K562 (cell line): ENCODE results near the gene RGR. TPM values are rescaled to one million over a fixed set of nuclear protein-coding genes. Genes with fewer than 3 reads are reported as not detected.

Experiments used
- ATAC-seq: fragments of 200-7000 bp; cut with Tn5 transposase; 3 replicates; pipeline ENCODE4 v1.9.1; 2020; ENCODE audit warnings: moderate library complexity
- BruUV-seq: library from RNA; stranded (reverse); fragments of 400-500 nt; replicated peaks from 2 replicates; lab custom pipeline; 2021; lab: Mats Ljungman, UMichigan
- CTCF ChIA-PET: fragments of 300-600 bp; formaldehyde crosslinking; extraction: SDS; loops from one replicate; lab custom pipeline; 2021; ENCODE audit warnings: low intra/inter-chr PET ratio; lab: Yijun Ruan, JAX
- POLR2A ChIA-PET: fragments of 300-600, 350-650 bp; sonication (Branson Sonifier 250); formaldehyde crosslinking; extraction: SDS; loops from one replicate; lab custom pipeline; 2021; ENCODE audit warnings: antibody characterized with exemption, inconsistent platforms; lab: Yijun Ruan, JAX
- DNase-seq, 4 experiments: peaks; one replicate each; pipeline versions ENCODE4 v3.0.0 to v3.0.0-alpha.2; 2011 to 2018; ENCODE audit warnings: low spot score in 3 of 4, mixed read lengths in 3 of 4; ENCODE audit errors: extremely low read depth in 1 of 4
- FAIRE-seq: peaks from 2 replicates; lab custom pipeline; 2011; peaks lifted over from hg19 to GRCh38; lab: Jason Lieb, UNC
- H2AFZ ChIP-seq: 2 replicates; pipeline ENCODE4 v1.6.0; 2011; ENCODE audit warnings: low read depth, low read length, control low read depth, inconsistent platforms
- H3K27ac ChIP-seq: fragments of 200-600 bp; 3 replicates; pipeline ENCODE4 v1.8.0; 2011; ENCODE audit warnings: low read depth, mild to moderate bottlenecking, control low read depth, inconsistent platforms, low read length, moderate library complexity, mixed read lengths; ENCODE audit errors: extremely low read depth
- H3K27me3 ChIP-seq, 2 experiments: fragments of 300-600 bp in 1 of 2; 2 replicates in 1 of 2; 3 replicates in 1 of 2; pipeline versions ENCODE4 v1.6.0 to v1.8.0; 2011; ENCODE audit warnings: inconsistent platforms in 2 of 2, low read length in 2 of 2, mild to moderate bottlenecking in 1 of 2, mixed read lengths in 1 of 2, moderate library complexity in 1 of 2; ENCODE audit not compliant: control insufficient read depth in 2 of 2, insufficient read depth in 2 of 2
- H3K36me3 ChIP-seq: fragments of 300-600 bp; 3 replicates; pipeline ENCODE4 v1.8.0; 2011; ENCODE audit warnings: mild to moderate bottlenecking, low read length, inconsistent platforms; ENCODE audit not compliant: control insufficient read depth, insufficient read depth
- H3K4me1 ChIP-seq, 2 experiments: fragments of 200-600 bp in 1 of 2; replicated peaks in 1 of 2; 2 replicates in 1 of 2; 3 replicates in 1 of 2; pipeline versions ENCODE4 v1.5.1 to v1.8.0; 2011; ENCODE audit warnings: inconsistent platforms in 2 of 2, low read length in 2 of 2, mild to moderate bottlenecking in 1 of 2, mixed read lengths in 1 of 2, moderate library complexity in 1 of 2; ENCODE audit not compliant: control insufficient read depth in 2 of 2, insufficient read depth in 2 of 2
- H3K4me2 ChIP-seq: 2 replicates; pipeline ENCODE4 v1.6.1; 2011; ENCODE audit warnings: low read length, control low read depth, inconsistent platforms, mixed read lengths; ENCODE audit not compliant: insufficient read depth
- H3K4me3 ChIP-seq: fragments of 200-600 bp; sonication (generic), shearing (Covaris generic); 2 replicates; pipeline ENCODE4 v1.5.1; 2016; ENCODE audit warnings: control low read depth, inconsistent platforms
- H3K79me2 ChIP-seq: fragments of 200-600 bp; 3 replicates; pipeline ENCODE4 v1.8.0; 2011; ENCODE audit warnings: low read length, inconsistent platforms; ENCODE audit not compliant: control insufficient read depth, insufficient read depth
- H3K9ac ChIP-seq, 2 experiments: 2 replicates each; pipeline versions ENCODE4 v1.6.0 to v1.6.1; 2011; ENCODE audit warnings: low read depth in 2 of 2, low read length in 2 of 2, control low read depth in 1 of 2, inconsistent platforms in 1 of 2, mild to moderate bottlenecking in 1 of 2, mixed read lengths in 1 of 2; ENCODE audit not compliant: insufficient read depth in 1 of 2
- H3K9me1 ChIP-seq: one replicate; pipeline ENCODE4 v1.6.0; 2011; ENCODE audit warnings: inconsistent platforms, mild to moderate bottlenecking, low read length, moderate library complexity; ENCODE audit not compliant: control insufficient read depth, insufficient read depth
- H3K9me3 ChIP-seq: replicated peaks from 2 replicates; pipeline ENCODE4 v1.5.1; 2011; ENCODE audit warnings: low read depth, low read length, inconsistent platforms; ENCODE audit not compliant: control insufficient read depth, insufficient read depth
- H4K20me1 ChIP-seq: replicated peaks from 2 replicates; pipeline ENCODE4 v1.6.1; 2011; ENCODE audit warnings: low read length, inconsistent platforms, mixed read lengths; ENCODE audit not compliant: control insufficient read depth, insufficient read depth
- MCM3 ChIP-seq: fragments of 450-650 bp; IDR thresholded peaks from 2 replicates; pipeline ENCODE4 v1.6.1; 2016
- NBN ChIP-seq: fragments of 450-650 bp; IDR thresholded peaks from 2 replicates; pipeline ENCODE4 v1.6.1; 2016; ENCODE audit warnings: low read depth, mild to moderate bottlenecking
- NR3C1 ChIP-seq: sonication (generic); formaldehyde crosslinking; IDR thresholded peaks from 2 replicates; pipeline ENCODE4 v1.8.1; 2022; ENCODE audit warnings: missing genetic modification reagents
- RBM39 ChIP-seq: fragments of 200-400 bp; formaldehyde crosslinking; optimal IDR thresholded peaks from 2 replicates; pipeline ENCODE3; 2018; ENCODE audit warnings: low read depth, low read length
- ZBTB8A ChIP-seq: fragments of 450-650 bp; IDR thresholded peaks from 2 replicates; pipeline ENCODE4 v1.6.1; 2018; ENCODE audit warnings: mild to moderate bottlenecking, moderate library complexity; ENCODE audit not compliant: partially characterized antibody
- WGBS: fragments of 100-300 bp; shearing (Covaris generic); methylation state at CpG from one replicate; pipeline ENCODE4 v1.1.6; 2016; ENCODE audit warnings: low coverage, mixed read lengths; ENCODE audit not compliant: insufficient coverage; ENCODE audit errors: missing lambda C conversion rate; 5-methylcytosine and 5-hydroxymethylcytosine counted together
- in situ Hi-C: fragments of 300-500 bp; cut with MboI; formaldehyde crosslinking; loops from 4 replicates; pipeline ENCODE4 v1.15.0; 2018; ENCODE audit warnings: inconsistent platforms, mixed read lengths
- intact Hi-C: fragments of 100-400 bp; cut with micrococcal nuclease; formaldehyde crosslinking; loops from 2 replicates; pipeline ENCODE4 v1.14.2; 2022
- polyA plus RNA-seq, 8 experiments: library from polyadenylated mRNA; depleted of rRNA in 4 of 8; stranded (reverse) in 5 of 8; unstranded in 3 of 8; fragments of >200 nt; fragmentation: Nextera tagmentation in 2 of 8; fragmentation: Illumina TruSeq in 1 of 8; extraction: Ambion mirVana in 2 of 8; extraction: Trizol in 1 of 8; gene quantifications; 2 replicates each; pipeline versions ENCODE4 v1.2.1 to v1.2.3, GENCODE V29; 2011 to 2014; ENCODE audit warnings: inconsistent platforms in 1 of 8, missing spikeins in 1 of 8
- total RNA-seq, 7 experiments: library from RNA; depleted of rRNA in 6 of 7; stranded (reverse); fragments of >200 nt in 6 of 7; fragmentation: Illumina TruSeq in 2 of 7; extraction: Trizol in 2 of 7; gene quantifications; 2 replicates each; pipeline versions ENCODE4 v1.2.1 to v1.2.3, GENCODE V29; 2011 to 2021; ENCODE audit warnings: low replicate concordance in 1 of 7
- TF ChIP-seq, protein P1 (sequence below): fragments of 250-450 bp; sonication (Bioruptor Pico); IDR thresholded peaks from 2 replicates; pipeline ENCODE4 v1.4.0; 2020

The RGR gene
- total and polyA plus RNA-seq, 9 of the 15 experiments (the other 6 are each of a cell fraction or from before 2014, with no cell fraction given), result not detected

DNA sequence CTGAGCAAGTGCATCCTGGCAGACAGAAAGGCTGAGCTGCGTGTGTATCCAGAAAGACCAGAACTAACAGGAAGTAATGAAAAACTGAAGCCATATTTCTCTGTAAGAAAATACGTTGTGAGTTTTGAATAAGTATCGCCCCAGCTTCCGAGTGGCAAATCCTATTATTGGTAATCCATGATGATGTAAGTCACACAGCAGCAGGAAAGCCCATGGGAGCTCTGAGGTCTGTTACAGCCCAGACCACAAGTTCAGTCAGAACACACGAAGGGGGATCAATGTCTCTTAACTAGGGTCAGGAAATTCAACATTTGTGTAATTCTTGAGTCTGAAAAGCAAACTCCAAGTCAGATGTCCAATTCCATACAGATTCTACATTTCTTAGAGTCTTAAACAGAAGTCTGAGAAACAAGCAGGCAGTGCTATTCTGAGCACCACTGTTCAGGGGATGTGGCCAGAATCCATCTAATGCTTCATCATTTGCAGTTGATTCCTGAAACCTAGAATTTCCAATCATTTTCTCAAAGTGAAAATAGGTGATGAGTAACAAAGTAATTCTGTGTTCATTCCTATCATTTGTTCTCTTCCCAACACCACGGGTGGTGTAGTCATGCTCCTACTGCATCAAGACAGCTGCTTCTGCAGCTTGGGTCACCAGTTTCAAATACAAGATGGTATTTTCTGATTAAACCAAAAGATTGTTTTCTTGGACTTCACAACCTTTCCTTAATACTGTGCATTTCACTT lies 19.3 kb upstream of the RGR start, which contains the start of gene LRIT2 (continued):
- TF ChIP-seq, protein P1, sequence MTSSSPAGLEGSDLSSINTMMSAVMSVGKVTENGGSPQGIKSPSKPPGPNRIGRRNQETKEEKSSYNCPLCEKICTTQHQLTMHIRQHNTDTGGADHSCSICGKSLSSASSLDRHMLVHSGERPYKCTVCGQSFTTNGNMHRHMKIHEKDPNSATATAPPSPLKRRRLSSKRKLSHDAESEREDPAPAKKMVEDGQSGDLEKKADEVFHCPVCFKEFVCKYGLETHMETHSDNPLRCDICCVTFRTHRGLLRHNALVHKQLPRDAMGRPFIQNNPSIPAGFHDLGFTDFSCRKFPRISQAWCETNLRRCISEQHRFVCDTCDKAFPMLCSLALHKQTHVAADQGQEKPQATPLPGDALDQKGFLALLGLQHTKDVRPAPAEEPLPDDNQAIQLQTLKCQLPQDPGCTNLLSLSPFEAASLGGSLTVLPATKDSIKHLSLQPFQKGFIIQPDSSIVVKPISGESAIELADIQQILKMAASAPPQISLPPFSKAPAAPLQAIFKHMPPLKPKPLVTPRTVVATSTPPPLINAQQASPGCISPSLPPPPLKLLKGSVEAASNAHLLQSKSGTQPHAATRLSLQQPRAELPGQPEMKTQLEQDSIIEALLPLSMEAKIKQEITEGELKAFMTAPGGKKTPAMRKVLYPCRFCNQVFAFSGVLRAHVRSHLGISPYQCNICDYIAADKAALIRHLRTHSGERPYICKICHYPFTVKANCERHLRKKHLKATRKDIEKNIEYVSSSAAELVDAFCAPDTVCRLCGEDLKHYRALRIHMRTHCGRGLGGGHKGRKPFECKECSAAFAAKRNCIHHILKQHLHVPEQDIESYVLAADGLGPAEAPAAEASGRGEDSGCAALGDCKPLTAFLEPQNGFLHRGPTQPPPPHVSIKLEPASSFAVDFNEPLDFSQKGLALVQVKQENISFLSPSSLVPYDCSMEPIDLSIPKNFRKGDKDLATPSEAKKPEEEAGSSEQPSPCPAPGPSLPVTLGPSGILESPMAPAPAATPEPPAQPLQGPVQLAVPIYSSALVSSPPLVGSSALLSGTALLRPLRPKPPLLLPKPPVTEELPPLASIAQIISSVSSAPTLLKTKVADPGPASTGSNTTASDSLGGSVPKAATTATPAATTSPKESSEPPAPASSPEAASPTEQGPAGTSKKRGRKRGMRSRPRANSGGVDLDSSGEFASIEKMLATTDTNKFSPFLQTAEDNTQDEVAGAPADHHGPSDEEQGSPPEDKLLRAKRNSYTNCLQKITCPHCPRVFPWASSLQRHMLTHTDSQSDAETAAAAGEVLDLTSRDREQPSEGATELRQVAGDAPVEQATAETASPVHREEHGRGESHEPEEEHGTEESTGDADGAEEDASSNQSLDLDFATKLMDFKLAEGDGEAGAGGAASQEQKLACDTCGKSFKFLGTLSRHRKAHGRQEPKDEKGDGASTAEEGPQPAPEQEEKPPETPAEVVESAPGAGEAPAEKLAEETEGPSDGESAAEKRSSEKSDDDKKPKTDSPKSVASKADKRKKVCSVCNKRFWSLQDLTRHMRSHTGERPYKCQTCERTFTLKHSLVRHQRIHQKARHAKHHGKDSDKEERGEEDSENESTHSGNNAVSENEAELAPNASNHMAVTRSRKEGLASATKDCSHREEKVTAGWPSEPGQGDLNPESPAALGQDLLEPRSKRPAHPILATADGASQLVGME (CRISPR knock-in tag), result no peak
- TF ChIP-seq ZBTB8A (no peak), MCM3 (no peak), NBN (no peak)

DNA sequence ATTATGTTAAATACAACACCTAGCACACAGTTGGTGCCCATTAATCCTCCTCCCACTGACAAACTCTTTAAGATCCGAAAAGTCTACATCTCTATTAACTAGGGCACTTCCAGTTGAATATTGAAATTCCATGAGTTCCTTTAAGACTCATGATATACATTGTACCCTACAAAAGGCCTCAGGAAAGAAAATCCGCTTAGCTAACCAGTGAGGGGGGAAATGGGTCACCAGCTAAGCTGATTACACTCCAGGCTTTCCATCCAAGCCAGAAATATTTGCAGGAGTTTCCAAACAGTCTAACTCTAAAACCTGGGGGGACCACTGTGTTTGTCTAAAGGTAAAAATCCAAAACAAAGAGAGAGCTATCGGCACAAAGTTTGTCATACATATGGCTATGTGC lies 18.2 kb upstream of the RGR start:
- FAIRE-seq, result no peak
- WGBS, result 0% methylated on average over 3 of the region's 3 CpGs
- no TSS peak for BruUV-seq
- no peak for DNase-seq
- Histone ChIP-seq H3K9me1 (no peaks in the 10 kb centered on the region), H3K9me3 (no peaks in the 10 kb centered on the region), H3K9ac (no peak overlapping the region), H3K4me2 (no peak overlapping the region), H3K27ac (no peak overlapping the region), H3K27me3 (peaks cover 0 to 21% of the 10 kb centered on the region in 2 experiments; a peak in 3 of 5 replicates), H2AFZ (no peak overlapping the region), H3K4me3 (no peak overlapping the region), H3K4me1 (no peaks in the 10 kb centered on the region), H3K79me2 (no peaks in the 10 kb centered on the region), H4K20me1 (no peaks in the 10 kb centered on the region), H3K36me3 (no peaks in the 10 kb centered on the region)
- ATAC-seq, result no peak
- ChIA-PET POLR2A (no interaction called here), CTCF (no interaction called here)
- TF ChIP-seq RBM39 (no peak), NR3C1 (CRISPR knock-in tag) (no peak)
- in situ Hi-C loops, result no loop called here
- intact Hi-C loops, result no loop called here
